GM19238 (cell line): Measurements from ENCODE around the gene RTEL1.
"Not testable (repeated sequence)": the region's sequence is repeated elsewhere in the genome, so short reads cannot be mapped to it uniquely, and the experiment has no call there.

Experiments used
- DNase-seq: peaks from one replicate; pipeline ENCODE4 v3.0.0; 2011; ENCODE audit warnings: low spot score; ENCODE audit not compliant: insufficient read length

The RTEL1 gene

GRCh38 chr20:63657937-63658748 lies at the start of gene RTEL1:
RTEL1 (plus strand) TSS chr20:63658312; CDS start chr20:63659403, 1,091 bp downstream.
- DNase-seq, result peak; percentile 99

GRCh38 chr20:63610581-63611435 lies 47.3 kb upstream of the RTEL1 start:
- DNase-seq, result no peak

GRCh38 chr20:63611646-63612045 lies 46.5 kb upstream of the RTEL1 start:
- no peak for DNase-seq

- no peak for DNase-seq
These were observed 45.7 kb upstream of the RTEL1 start for GRCh38 chr20:63612276-63612931.

- not testable (repeated sequence) for DNase-seq
These were observed 44.1 kb upstream of the RTEL1 start for GRCh38 chr20:63613863-63614594.

- DNase-seq, result no peak
These were observed 40.8 kb upstream of the RTEL1 start for GRCh38 chr20:63617092-63617875.

GRCh38 chr20:63617876-63618265 lies 40.2 kb upstream of the RTEL1 start:
- DNase-seq, result no peak

GRCh38 chr20:63618291-63618980 lies 39.7 kb upstream of the RTEL1 start:
- DNase-seq, result no peak

- no peak for DNase-seq
These were observed 39.0 kb upstream of the RTEL1 start for GRCh38 chr20:63619086-63619485.

- no peak for DNase-seq
These were observed 38.6 kb upstream of the RTEL1 start for GRCh38 chr20:63619505-63619904.

- no peak for DNase-seq
These were observed 37.1 kb upstream of the RTEL1 start for GRCh38 chr20:63620991-63621390.

- no peak for DNase-seq
These were observed 36.0 kb upstream of the RTEL1 start for GRCh38 chr20:63622096-63622495.

- DNase-seq, result no peak
These were observed 35.4 kb upstream of the RTEL1 start for GRCh38 chr20:63622732-63623131.

GRCh38 chr20:63624486-63624885 lies 33.6 kb upstream of the RTEL1 start:
- no peak for DNase-seq

GRCh38 chr20:63625771-63626423 lies 32.2 kb upstream of the RTEL1 start:
- DNase-seq, result no peak

GRCh38 chr20:63626424-63627128 lies 31.5 kb upstream of the RTEL1 start, which contains the start of gene GMEB2:
GMEB2 (minus strand) TSS chr20:63627101; CDS start chr20:63619397, 7,704 bp downstream.
- DNase-seq, result peak; percentile 92

- peak; percentile 98 for DNase-seq
These were observed 30.9 kb upstream of the RTEL1 start for GRCh38 chr20:63627129-63627750.

- DNase-seq, result no peak
These were observed 30.3 kb upstream of the RTEL1 start for GRCh38 chr20:63627751-63628245.
